ENCODE data around the gene PANK3. TPM values are rescaled to one million over a fixed set of nuclear protein-coding genes. Genes with fewer than 3 reads are reported as not detected.
"Not testable (repeated sequence)": the region's sequence is repeated elsewhere in the genome, so short reads cannot be mapped to it uniquely, and the experiment has no call there.

Gene PANK3
- total RNA-seq, 1 donor from 2014 or later = 37.6 TPM

- no peak overlapping the region for H3K4me3 ChIP-seq (ENCODE audit: low read depth, low read length)
- TF ChIP-seq, protein P1, sequence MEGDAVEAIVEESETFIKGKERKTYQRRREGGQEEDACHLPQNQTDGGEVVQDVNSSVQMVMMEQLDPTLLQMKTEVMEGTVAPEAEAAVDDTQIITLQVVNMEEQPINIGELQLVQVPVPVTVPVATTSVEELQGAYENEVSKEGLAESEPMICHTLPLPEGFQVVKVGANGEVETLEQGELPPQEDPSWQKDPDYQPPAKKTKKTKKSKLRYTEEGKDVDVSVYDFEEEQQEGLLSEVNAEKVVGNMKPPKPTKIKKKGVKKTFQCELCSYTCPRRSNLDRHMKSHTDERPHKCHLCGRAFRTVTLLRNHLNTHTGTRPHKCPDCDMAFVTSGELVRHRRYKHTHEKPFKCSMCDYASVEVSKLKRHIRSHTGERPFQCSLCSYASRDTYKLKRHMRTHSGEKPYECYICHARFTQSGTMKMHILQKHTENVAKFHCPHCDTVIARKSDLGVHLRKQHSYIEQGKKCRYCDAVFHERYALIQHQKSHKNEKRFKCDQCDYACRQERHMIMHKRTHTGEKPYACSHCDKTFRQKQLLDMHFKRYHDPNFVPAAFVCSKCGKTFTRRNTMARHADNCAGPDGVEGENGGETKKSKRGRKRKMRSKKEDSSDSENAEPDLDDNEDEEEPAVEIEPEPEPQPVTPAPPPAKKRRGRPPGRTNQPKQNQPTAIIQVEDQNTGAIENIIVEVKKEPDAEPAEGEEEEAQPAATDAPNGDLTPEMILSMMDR (conservative IDR thresholded peaks at IDR 0.05; ENCODE audit: low read depth, low read length) = no peak
- no peak for DNase-seq (ENCODE audit: low read depth)
Observed at GRCh38 chr5:168598639-168599038, 19.5 kb upstream of the PANK3 start.

DNA sequence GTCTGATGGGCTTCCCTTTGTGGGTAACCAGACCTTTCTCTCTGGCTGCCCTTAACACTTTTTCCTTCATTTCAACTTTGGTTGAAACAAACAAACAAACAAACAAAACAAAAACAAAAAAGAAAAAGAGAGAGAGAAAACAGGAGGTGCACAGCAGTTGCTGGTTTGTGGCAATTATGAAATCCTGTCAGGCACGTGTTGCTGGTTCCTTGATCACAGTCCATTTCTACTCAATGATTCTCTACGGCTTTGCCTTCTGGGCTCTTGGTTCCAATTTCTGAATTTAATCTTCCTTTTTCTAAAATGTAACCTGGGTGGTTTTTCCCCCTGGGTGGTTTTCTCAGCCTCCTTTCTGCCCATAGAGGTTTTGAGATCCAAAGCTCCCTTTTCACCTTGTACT lies 17.8 kb upstream of the PANK3 start:
- no peak overlapping the region for H3K4me3 ChIP-seq (ENCODE audit: low read depth, low read length)
- TF ChIP-seq, protein P1 (conservative IDR thresholded peaks at IDR 0.05; ENCODE audit: low read depth, low read length) = no peak
- DNase-seq (ENCODE audit: low read depth) = no peak

GRCh38 chr5:168596122-168596521 lies 17.0 kb upstream of the PANK3 start:
- not testable (repeated sequence) for H3K4me3 ChIP-seq (ENCODE audit: low read depth, low read length); DNase-seq (ENCODE audit: low read depth)

GRCh38 chr5:168592014-168592368 lies 12.8 kb upstream of the PANK3 start:
- DNase-seq (ENCODE audit: low read depth) = peak; percentile 66

DNA sequence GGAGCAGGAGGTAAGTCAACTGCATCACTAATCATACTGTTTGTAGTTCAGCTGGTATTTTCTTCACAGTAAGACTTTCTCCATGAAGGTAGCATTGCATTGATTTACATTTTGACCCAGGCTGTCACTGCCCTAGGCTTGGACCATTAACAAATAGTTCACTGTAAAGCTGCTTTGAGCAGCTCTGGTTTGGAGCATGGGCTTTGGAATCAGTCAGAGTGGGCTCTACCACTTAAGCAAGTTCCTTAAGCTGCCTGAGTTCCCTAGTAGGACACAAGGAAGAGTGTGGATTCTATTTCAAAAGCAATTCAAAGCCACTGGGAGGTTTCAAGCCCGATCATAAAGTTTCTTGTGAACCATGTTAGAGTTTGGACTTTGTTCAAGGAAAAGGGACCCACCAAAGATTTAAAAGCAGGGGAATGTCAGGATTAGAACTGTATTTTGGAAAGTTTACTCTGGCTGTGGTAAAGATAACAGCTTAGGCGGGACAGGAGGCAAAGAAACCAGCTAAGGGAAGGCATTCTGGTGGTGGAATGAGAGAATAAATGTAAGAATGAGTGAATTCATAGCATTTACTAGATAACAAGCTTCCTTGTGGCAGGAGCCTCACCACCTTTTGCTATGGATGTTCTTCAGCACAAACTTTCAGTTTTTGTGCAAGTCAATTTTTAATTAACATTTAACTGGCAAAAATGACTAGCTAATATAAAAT lies 12.3 kb upstream of the PANK3 start:
- no peak for DNase-seq (ENCODE audit: low read depth)
- TF ChIP-seq, protein P1 (conservative IDR thresholded peaks at IDR 0.05; ENCODE audit: low read depth, low read length) = no peak
- no peak overlapping the region for H3K4me3 ChIP-seq (ENCODE audit: low read depth, low read length)

More at GRCh38 chr5:168592014-168592368, 12.8 kb upstream of the PANK3 start:
- H3K4me3 ChIP-seq (ENCODE audit: low read depth, low read length) = no peak overlapping the region
- TF ChIP-seq, protein P1 (conservative IDR thresholded peaks at IDR 0.05; ENCODE audit: low read depth, low read length) = no peak

DNA sequence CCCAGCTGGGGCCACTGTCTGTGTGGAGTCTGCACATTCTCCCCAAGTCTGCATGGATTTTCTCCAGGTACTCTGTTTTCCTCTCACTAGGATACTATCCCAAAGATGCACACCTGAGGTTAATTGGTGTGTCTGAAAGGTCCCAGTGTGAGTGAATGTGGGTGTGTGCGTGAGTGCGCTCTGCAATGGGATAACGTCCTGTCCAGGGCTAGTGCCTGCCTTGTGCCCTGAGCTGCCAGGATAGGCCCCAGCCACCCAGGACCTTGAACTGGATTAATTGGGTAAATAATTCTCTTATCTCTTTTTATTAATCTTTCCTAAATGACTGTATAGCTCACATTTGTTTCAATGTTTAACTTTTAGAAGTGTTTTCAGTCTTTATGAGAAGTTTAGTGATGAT lies 11.5 kb upstream of the PANK3 start:
- TF ChIP-seq, protein P1 (conservative IDR thresholded peaks at IDR 0.05; ENCODE audit: low read depth, low read length) = no peak
- no peak overlapping the region for H3K4me3 ChIP-seq (ENCODE audit: low read depth, low read length)

DNA sequence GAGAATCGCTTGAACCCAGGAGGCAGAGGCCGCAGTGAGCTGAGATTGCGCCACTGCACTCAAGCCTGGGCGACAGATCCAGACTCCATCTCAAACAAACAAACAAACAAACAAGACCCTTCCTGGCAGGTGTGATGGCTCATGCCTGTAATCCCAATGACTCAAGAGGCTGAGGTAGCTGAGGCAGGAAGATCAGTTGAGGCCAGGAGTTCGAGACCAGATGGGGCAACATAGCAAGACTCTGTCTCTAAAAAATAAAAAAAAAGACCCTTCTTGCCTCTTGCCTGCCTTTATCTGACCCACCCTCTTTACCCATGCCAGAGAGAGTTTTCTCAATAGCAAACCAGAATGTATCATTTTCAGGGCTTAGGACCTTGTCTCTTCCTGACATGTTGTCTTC lies 8.8 kb upstream of the PANK3 start:
- TF ChIP-seq, protein P1 (conservative IDR thresholded peaks at IDR 0.05; ENCODE audit: low read depth, low read length) = no peak
- DNase-seq (ENCODE audit: low read depth) = no peak
- H3K4me3 ChIP-seq (ENCODE audit: low read depth, low read length) = no peak overlapping the region

More for the DNA sequence above, 11.5 kb upstream of the PANK3 start:
- no peak for DNase-seq (ENCODE audit: low read depth)
